ENCODE data around the gene SLC25A36.
"Not testable (repeated sequence)": the region's sequence is repeated elsewhere in the genome, so short reads cannot be mapped to it uniquely, and the experiment has no call there.

SLC25A36 gene

GRCh38 chr3:141006344-141006743 is 64.7 kb downstream of the SLC25A36 start:
- Mint-ChIP-seq H3K27ac (no peak overlapping the region), H3K36me3 (no peaks in the 10 kb centered on the region), H3K4me3 (no peak overlapping the region), H3K9me3 (no peaks in the 10 kb centered on the region), H3K27me3 (peaks cover 9% of the 10 kb centered on the region), H3K4me1 (peaks cover under 1% of the 10 kb centered on the region)

GRCh38 chr3:141009496-141009895 is 67.9 kb downstream of the SLC25A36 start:
- Mint-ChIP-seq H3K36me3 (no peaks in the 10 kb centered on the region), H3K27ac (no peak overlapping the region), H3K4me3 (no peak overlapping the region), H3K4me1 (peaks cover 5% of the 10 kb centered on the region), H3K27me3 (peaks cover 14% of the 10 kb centered on the region), H3K9me3 (no peaks in the 10 kb centered on the region)

DNA sequence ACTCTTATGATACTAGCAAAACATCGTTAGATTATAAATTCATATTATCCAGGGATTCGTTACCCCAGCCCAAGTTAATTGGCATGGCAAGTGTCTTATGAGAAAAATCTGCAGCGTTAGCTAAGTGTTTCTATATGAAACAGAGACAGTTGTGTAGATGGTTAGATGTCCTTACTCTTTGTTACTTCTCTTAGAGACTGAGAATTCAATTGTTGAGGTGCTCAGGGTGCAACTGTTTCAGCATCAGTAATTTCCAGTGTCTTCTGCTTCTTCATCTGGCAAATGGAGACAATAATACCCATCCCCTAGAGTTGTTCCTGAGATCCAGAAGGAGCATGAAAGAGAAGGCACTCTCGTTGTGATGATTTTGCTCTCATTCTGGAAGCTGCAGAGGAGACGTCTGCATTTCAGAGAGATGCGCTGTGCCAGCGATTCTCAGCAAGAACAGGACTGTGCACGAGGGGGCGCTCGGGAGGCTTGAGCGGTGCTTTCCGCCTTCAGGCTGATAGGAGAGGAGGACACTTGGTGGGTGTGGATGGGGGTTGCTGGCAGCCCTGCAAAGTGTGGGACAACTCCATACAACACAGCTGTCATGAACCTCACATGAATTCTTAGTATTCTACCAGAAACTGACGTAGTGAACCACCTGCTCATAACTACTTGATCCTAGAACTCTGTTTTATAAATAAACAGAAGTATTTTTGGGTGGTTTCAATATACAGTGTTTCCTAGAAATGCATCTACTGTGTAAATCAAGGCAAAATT is 69.8 kb downstream of the SLC25A36 start:
- Mint-ChIP-seq H3K9me3 (no peaks in the 10 kb centered on the region), H3K27me3 (peaks cover 18% of the 10 kb centered on the region), H3K4me3 (no peak overlapping the region), H3K4me1 (peaks cover 5% of the 10 kb centered on the region), H3K27ac (no peak overlapping the region), H3K36me3 (no peaks in the 10 kb centered on the region)

GRCh38 chr3:141011997-141012262 is 70.3 kb downstream of the SLC25A36 start:
- no peaks in the 10 kb centered on the region for H3K36me3 Mint-ChIP-seq
- peaks cover 18% of the 10 kb centered on the region for H3K27me3 Mint-ChIP-seq
- peaks cover 8% of the 10 kb centered on the region for H3K4me1 Mint-ChIP-seq

DNA sequence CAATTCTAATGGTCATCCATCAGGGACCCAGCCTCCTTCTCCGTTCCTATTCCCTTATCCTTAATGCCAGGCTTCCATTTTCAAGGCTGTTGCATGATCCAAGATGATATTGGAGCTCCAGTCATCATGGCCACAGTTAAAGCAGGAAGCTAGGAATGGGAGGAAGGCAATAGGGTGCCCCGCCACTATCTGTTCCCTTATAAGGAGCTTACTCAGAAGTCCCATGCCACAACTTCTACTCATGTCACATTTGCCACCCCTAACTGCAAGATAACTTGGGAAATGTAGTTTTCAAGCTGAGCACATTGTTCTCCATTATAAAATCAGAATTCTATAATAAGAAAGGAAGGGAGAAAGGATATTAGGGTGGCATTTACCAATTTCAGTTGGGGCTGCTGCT is 70.9 kb downstream of the SLC25A36 start:
- H3K27ac Mint-ChIP-seq = no peak overlapping the region
- peaks cover 13% of the 10 kb centered on the region for H3K4me1 Mint-ChIP-seq
- H3K4me3 Mint-ChIP-seq = no peak overlapping the region
- peaks cover 18% of the 10 kb centered on the region for H3K27me3 Mint-ChIP-seq
- no peaks in the 10 kb centered on the region for H3K36me3 Mint-ChIP-seq
- H3K9me3 Mint-ChIP-seq = no peaks in the 10 kb centered on the region

More at GRCh38 chr3:141011997-141012262, 70.3 kb downstream of the SLC25A36 start:
- Mint-ChIP-seq H3K27ac (no peak overlapping the region), H3K9me3 (no peaks in the 10 kb centered on the region), H3K4me3 (no peak overlapping the region)

GRCh38 chr3:141015481-141015880 is 73.8 kb downstream of the SLC25A36 start:
- H3K27ac Mint-ChIP-seq = no peak overlapping the region
- peaks cover 16% of the 10 kb centered on the region for H3K4me1 Mint-ChIP-seq
- H3K36me3 Mint-ChIP-seq = no peaks in the 10 kb centered on the region
- no peaks in the 10 kb centered on the region for H3K9me3 Mint-ChIP-seq
- peaks cover 12% of the 10 kb centered on the region for H3K27me3 Mint-ChIP-seq
- H3K4me3 Mint-ChIP-seq = no peak overlapping the region

DNA sequence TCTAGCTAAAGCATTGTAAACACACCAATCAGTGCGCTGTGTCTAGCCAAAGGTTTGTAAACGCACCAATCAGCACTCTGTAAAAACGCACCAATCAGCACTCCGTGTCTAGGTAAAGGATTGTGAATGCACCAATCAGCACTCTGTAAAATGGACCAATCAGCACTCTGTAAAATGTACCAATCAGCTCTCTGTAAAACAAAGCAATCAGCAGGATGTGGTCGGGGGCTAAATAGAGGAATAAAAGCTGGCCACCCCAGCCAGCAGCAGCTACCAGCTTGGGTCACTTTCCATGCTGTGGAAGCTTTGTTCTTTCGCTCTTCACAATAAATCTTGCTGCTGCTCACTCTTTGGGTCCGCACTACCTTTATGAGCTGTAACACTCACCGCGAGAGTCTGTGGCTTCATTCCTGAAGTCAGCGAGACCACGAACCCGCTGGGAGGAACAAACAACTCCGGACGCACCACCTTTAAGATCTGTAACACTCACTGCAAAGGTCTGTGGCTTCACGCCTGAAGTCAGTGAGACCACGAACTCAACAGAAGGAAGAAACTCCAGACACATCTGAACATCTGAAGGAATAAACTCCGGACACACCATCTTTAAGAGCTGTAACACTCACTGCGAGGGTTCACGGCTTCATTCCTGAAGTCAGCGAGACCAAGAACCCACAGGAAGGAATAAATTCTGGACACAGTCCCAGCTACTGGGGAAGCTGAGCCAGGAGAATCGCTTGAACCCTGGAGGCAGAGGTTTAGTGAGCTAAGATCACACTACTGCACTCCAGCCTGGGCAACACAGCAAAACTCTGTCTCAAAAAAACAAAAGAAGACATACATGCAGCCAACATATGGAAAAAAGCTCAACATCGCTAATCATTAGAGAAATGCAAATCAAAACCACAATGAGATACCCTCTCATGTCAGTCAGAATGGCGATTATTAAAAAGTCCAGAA is 76.0 kb downstream of the SLC25A36 start:
- H3K27ac Mint-ChIP-seq, H3K27me3 Mint-ChIP-seq, H3K36me3 Mint-ChIP-seq, H3K9me3 Mint-ChIP-seq: not testable (repeated sequence)
- Mint-ChIP-seq H3K4me1 (peaks cover 11% of the 10 kb centered on the region), H3K4me3 (peak overlapping the region; percentile 12)

DNA sequence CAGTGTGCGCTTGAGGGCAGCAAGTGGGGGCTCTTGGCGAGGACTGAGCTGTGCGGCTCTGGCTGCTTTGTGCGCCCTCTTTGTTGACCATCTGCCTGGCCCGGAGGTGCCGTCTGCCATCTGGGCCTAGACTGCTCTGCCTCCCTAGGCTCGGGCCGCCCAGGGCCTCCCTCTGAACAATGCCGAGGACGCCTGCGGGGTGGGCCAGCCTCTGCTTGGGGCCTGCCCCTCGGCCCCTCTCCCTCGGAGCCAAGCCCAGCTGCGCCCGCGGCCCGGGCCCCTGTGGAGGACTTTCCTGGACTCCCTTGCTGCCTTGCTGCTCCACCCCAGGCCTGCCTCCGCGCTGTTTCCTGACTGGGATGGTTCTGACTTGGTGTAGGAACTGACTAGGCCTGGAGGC is 77.6 kb downstream of the SLC25A36 start:
- Mint-ChIP-seq H3K27ac (no peak overlapping the region), H3K27me3 (peaks cover 5% of the 10 kb centered on the region), H3K4me1 (peaks cover 11% of the 10 kb centered on the region), H3K36me3 (no peaks in the 10 kb centered on the region), H3K9me3 (no peaks in the 10 kb centered on the region), H3K4me3 (no peak overlapping the region)

DNA sequence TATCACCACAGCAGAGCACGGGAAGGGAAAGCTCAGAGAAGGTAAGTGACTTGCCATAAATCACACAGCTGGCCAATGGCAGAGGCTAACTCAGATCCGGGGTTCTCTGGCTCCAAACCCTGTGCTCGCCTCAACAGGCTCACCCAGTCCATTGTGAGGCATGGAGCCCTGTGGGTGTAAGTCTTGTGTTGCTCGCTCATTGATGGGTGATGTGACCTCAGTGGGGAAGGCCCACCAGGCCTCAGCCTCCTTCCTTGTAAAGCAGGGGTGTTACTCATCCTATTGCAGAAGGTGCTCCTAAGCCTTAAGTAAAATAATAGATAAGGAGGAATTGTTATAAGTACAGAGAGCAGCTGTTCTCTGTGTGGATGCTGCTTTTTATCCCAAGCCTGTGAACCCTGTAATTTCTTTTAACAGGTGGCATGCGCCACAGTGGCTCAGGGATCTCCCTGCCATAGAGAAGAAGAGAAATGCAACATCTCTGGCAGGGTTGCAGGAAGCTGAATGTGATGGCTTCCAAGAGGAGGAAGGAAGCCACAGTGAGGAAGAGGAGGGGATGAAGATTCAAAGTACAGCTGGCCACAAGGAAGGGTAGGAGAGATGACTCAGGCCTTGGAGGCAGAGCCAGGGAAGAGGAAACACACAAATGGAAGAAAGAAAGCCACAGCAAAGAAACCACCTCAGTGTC is 78.7 kb downstream of the SLC25A36 start:
- H3K27ac Mint-ChIP-seq = no peak overlapping the region
- peaks cover under 1% of the 10 kb centered on the region for H3K27me3 Mint-ChIP-seq
- H3K4me1 Mint-ChIP-seq = peaks cover 11% of the 10 kb centered on the region
- no peaks in the 10 kb centered on the region for H3K36me3 Mint-ChIP-seq
- no peak overlapping the region for H3K4me3 Mint-ChIP-seq
- no peaks in the 10 kb centered on the region for H3K9me3 Mint-ChIP-seq

- Mint-ChIP-seq H3K4me1 (peaks cover 11% of the 10 kb centered on the region), H3K9me3 (no peaks in the 10 kb centered on the region), H3K36me3 (no peaks in the 10 kb centered on the region), H3K27ac (no peak overlapping the region), H3K4me3 (no peak overlapping the region), H3K27me3 (peaks cover 1% of the 10 kb centered on the region)
These were observed 79.6 kb downstream of the SLC25A36 start for GRCh38 chr3:141021261-141021660.

All from activated naive CD4-positive, alpha-beta T cell treated with anti-CD3 and anti-CD28 coated beads, Interleukin-2, amount 50 U/mL, for 24 hours (primary cell).